Measurements from ENCODE around the gene RALA. TPM values are rescaled to one million over a fixed set of nuclear protein-coding genes. Genes with fewer than 3 reads are reported as not detected.

RALA gene
- 12.3 and 15.1 TPM in 2 replicates for total RNA-seq (2014; rRNA removed; shearing (Covaris generic))

GRCh38 chr7:39623047-39623731 lies at the start of gene RALA:
TSS of gene RALA (plus strand) at chr7:39623572. CDS start at chr7:39686668, 63,096 bp downstream.
- peak; percentile 95 for DNase-seq
- H3K36me3 ChIP-seq (replicated peaks; ENCODE audit: control insufficient read depth, insufficient read depth, low read length), result no peaks in the 10 kb centered on the region
- peak within 1 kb of the TSS; percentile 97 for H3K4me3 ChIP-seq (ENCODE audit: insufficient read depth, low read depth, low read length)
- H3K27me3 ChIP-seq (ENCODE audit: control insufficient read depth, insufficient read depth, low read length), result no peaks in the 10 kb centered on the region

DNA sequence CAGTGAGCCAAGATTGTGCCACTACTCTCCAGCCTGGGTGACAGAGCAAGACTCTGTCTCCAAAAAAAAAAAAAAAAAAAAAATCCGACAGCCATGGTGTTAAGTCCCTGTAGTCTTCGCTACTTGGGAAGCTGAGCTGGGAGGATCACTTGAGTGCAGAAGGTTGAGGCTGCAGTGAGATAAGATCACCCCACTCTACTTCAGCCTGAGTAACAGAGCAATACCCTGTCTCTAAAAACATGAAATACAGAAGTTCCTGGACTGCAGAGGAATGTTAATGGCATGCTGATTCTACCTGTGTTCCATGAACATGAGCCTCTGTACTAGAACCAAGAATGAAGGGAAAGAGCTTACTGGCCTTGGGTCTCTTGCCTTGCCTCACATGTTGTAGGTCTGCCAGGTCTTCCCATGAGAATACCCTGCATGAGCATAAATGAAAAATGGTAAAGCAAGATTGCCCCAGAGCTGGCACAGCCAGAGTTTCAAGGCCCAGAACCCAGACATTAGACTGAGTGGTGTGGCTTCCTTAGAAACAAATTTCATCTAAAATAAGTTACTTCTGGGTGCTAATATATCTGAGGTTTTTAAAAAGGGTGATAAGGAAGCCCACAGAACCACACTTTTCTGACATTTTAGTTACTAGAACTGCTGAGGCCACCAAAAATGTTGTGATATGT lies 48.6 kb upstream of the RALA start:
- Histone ChIP-seq H3K27me3 (ENCODE audit: control insufficient read depth, insufficient read depth, low read length) (no peaks in the 10 kb centered on the region), H3K4me3 (ENCODE audit: insufficient read depth, low read depth, low read length) (no peak overlapping the region), H3K36me3 (replicated peaks; ENCODE audit: control insufficient read depth, insufficient read depth, low read length) (no peaks in the 10 kb centered on the region; the same call in none of the 2 replicates)
- no peak for DNase-seq

- Histone ChIP-seq H3K4me3 (ENCODE audit: insufficient read depth, low read depth, low read length) (no peak overlapping the region), H3K27me3 (ENCODE audit: control insufficient read depth, insufficient read depth, low read length) (no peaks in the 10 kb centered on the region), H3K36me3 (replicated peaks; ENCODE audit: control insufficient read depth, insufficient read depth, low read length) (no peaks in the 10 kb centered on the region; the same call in 1 of the 2 replicates)
- no peak for DNase-seq
Measured at GRCh38 chr7:39577229-39577874, 46.0 kb upstream of the RALA start.

GRCh38 chr7:39580149-39580874 lies 43.1 kb upstream of the RALA start:
- Histone ChIP-seq H3K4me3 (ENCODE audit: insufficient read depth, low read depth, low read length) (no peak overlapping the region), H3K36me3 (replicated peaks; ENCODE audit: control insufficient read depth, insufficient read depth, low read length) (no peaks in the 10 kb centered on the region), H3K27me3 (ENCODE audit: control insufficient read depth, insufficient read depth, low read length) (no peaks in the 10 kb centered on the region)
- peak; percentile 83 for DNase-seq

GRCh38 chr7:39582536-39582935 lies 40.8 kb upstream of the RALA start:
- Histone ChIP-seq H3K36me3 (replicated peaks; ENCODE audit: control insufficient read depth, insufficient read depth, low read length) (no peaks in the 10 kb centered on the region), H3K27me3 (ENCODE audit: control insufficient read depth, insufficient read depth, low read length) (no peaks in the 10 kb centered on the region), H3K4me3 (ENCODE audit: insufficient read depth, low read depth, low read length) (no peak overlapping the region)
- DNase-seq, result no peak

DNA sequence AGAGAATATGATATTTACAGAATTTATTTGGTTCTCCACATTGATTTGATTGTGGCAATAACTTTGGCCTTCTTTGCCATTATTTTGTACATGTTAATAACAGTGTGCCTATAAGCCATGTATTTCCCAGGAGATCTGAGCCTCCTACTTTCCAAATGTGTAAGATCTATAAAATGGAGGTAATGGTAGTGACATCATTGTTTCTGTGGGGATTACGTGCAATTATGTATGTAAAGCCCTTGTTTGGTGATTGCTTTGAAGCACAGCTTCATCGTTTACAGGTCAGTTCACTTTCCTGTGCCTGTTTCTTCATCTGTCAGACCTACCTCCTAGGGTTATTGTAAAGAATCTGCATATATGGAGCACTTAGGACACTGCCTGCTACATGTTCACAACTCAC lies 39.8 kb upstream of the RALA start:
- Histone ChIP-seq H3K4me3 (ENCODE audit: insufficient read depth, low read depth, low read length) (no peak overlapping the region), H3K27me3 (ENCODE audit: control insufficient read depth, insufficient read depth, low read length) (no peaks in the 10 kb centered on the region), H3K36me3 (replicated peaks; ENCODE audit: control insufficient read depth, insufficient read depth, low read length) (no peaks in the 10 kb centered on the region)
- no peak for DNase-seq

DNA sequence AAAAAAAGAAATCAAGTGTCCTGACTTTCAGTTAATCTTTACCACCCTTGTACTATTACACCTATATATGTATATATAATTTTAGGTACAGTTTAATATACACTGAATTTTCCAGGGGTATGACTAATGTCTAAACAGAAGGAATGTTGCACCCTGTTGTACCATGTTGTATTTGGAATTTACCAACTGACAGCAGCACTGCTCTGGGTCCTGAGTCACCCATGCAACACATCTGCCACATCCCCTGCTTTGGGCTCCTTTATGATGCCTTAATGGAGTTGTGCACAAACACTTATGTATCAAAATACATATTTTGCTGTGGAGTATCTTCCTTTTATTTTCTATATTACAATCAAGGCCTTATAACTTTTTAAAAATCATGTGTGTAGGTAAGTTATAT lies 36.0 kb upstream of the RALA start:
- DNase-seq, result no peak
- no peaks in the 10 kb centered on the region for H3K27me3 ChIP-seq (ENCODE audit: control insufficient read depth, insufficient read depth, low read length)
- H3K36me3 ChIP-seq (replicated peaks; ENCODE audit: control insufficient read depth, insufficient read depth, low read length), result no peaks in the 10 kb centered on the region
- H3K4me3 ChIP-seq (ENCODE audit: insufficient read depth, low read depth, low read length), result no peak overlapping the region

DNA sequence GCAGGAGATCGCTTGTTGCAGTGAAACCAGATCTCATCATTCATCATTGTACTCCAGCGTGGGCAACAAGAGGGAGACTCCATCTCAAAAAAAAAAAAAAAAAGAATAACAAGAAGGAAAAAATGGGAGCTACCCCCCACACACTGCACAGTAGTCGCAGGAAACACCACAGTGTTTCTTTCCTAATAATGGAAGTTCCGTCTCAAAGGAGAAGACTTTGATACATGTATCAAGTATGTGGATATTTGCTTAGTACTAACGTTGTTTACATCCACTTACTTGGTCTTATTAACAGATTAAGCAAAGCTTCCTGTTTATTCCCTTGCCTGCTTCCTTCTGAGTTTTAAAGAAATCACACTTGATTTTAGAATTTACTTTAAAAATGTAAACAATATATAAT lies 35.0 kb upstream of the RALA start:
- DNase-seq, result no peak
- no peak overlapping the region for H3K4me3 ChIP-seq (ENCODE audit: insufficient read depth, low read depth, low read length)
- no peaks in the 10 kb centered on the region for H3K27me3 ChIP-seq (ENCODE audit: control insufficient read depth, insufficient read depth, low read length)
- H3K36me3 ChIP-seq (replicated peaks; ENCODE audit: control insufficient read depth, insufficient read depth, low read length), result no peaks in the 10 kb centered on the region

DNA sequence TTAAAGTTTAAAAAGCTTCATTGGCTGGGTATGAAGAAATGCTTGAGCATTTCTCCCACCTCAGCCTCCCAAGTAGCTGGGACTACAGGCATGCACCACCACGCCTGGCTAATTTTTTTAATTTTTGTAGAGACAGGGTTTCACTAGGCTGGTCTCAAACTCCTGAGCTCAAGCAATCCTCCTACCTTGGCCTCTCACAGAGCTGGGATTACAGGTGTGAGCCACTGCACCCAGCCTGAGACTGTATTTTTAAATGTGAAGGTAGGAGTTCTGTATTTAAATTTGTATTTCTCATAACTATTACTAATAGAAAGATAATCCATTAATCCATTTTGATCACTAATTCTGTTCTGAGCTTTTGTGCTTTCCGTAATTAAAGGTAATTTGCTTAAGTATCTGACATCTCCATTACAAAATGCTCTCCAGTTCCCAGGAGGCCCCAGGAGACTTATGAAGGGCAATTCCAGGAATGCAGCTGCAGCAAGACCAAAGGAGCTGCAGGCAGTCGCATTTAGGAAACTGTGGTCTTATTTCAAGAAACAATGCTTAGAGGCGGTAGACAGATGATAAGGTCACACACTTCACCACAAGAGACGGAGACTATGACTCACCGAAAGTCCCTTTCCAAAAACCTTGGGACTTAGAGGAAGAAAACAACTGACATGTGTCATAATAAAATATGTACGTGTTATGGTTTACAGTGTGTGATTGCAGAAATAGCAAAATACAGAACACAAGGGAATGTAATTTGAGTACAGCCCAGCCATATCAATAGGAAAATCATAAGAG lies 33.9 kb upstream of the RALA start:
- Histone ChIP-seq H3K4me3 (ENCODE audit: insufficient read depth, low read depth, low read length) (no peak overlapping the region), H3K27me3 (ENCODE audit: control insufficient read depth, insufficient read depth, low read length) (no peaks in the 10 kb centered on the region), H3K36me3 (replicated peaks; ENCODE audit: control insufficient read depth, insufficient read depth, low read length) (no peaks in the 10 kb centered on the region)
- peak; percentile 47 for DNase-seq

DNA sequence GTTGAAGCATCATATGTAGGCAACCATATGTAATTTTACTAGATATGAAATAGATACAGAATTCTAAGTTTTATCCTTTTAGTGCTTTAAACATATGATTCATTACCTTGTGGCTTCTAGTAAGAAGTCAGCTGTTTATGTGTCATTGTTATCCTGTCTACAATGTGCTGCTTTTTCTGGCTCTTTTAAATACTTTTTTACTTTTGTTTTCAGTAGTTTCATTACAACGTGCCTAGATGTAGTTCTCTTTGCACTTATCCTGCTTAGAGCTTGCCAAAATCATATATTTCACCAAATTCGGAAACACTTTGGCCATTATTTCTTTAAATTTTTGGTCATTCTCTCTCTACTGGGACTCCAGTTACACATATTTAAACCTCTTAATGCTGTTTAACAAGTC lies 30.8 kb upstream of the RALA start:
- Histone ChIP-seq H3K4me3 (ENCODE audit: insufficient read depth, low read depth, low read length) (no peak overlapping the region), H3K36me3 (replicated peaks; ENCODE audit: control insufficient read depth, insufficient read depth, low read length) (no peaks in the 10 kb centered on the region), H3K27me3 (ENCODE audit: control insufficient read depth, insufficient read depth, low read length) (no peaks in the 10 kb centered on the region)
- no peak for DNase-seq

DNA sequence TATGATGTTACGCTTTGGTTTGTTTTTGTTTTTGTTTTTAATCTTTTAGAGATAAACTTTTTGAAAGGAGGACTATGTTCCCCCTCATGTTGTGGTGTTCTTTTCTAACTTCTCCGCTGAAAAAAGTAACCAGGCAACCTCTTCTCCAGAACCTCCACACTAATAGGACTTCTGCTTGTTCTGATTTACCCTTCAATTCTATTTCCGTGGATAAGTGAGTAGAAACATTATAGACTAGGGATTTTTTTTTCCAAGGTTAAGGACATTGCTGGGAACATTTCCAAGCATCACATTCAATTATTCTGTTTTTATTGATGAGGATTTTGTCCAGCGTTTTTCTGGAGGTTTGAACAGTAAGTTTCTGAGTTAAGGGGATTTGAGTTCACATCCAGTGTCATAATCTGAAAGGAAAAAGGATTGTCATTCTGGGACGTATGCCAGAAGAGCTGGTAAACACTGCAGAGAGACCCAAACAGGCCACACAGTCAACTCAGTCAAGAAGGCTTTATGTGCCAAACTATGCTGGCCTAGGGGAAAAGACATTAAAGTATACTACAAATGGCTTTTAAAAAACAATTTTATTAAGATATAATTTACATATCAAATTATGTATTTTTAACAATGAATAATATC lies 28.3 kb upstream of the RALA start:
- H3K27me3 ChIP-seq (ENCODE audit: control insufficient read depth, insufficient read depth, low read length), result no peaks in the 10 kb centered on the region
- no peak overlapping the region for H3K4me3 ChIP-seq (ENCODE audit: insufficient read depth, low read depth, low read length)
- H3K36me3 ChIP-seq (replicated peaks; ENCODE audit: control insufficient read depth, insufficient read depth, low read length), result no peaks in the 10 kb centered on the region
- no peak for DNase-seq

GRCh38 chr7:39602351-39602750 lies 21.0 kb upstream of the RALA start:
- Histone ChIP-seq H3K4me3 (ENCODE audit: insufficient read depth, low read depth, low read length) (no peak overlapping the region), H3K36me3 (replicated peaks; ENCODE audit: control insufficient read depth, insufficient read depth, low read length) (no peaks in the 10 kb centered on the region), H3K27me3 (ENCODE audit: control insufficient read depth, insufficient read depth, low read length) (no peaks in the 10 kb centered on the region)
- DNase-seq, result no peak

- Histone ChIP-seq H3K4me3 (ENCODE audit: insufficient read depth, low read depth, low read length) (no peak overlapping the region), H3K36me3 (replicated peaks; ENCODE audit: control insufficient read depth, insufficient read depth, low read length) (no peaks in the 10 kb centered on the region), H3K27me3 (ENCODE audit: control insufficient read depth, insufficient read depth, low read length) (no peaks in the 10 kb centered on the region)
- DNase-seq, result no peak
Measured at GRCh38 chr7:39603924-39604323, 19.4 kb upstream of the RALA start.

DNA sequence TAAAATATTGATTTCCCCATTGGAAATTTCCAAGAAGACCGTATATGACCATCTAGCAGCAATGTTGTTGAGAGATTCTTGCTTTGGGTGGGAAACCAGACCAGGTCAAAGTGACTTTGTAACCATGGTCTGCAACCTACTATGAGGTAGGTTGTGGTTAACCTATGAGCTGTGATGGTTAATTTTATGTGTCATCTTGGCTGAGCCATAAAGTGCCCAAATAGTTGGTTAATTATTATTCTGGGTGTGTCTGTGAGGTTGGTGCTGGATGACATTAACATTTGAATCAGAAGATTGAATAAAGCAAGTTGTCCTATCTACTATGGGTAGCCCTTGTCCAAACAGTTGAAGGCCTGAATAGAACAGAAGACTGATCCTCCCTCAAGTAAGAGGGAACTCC lies 18.3 kb upstream of the RALA start:
- no peaks in the 10 kb centered on the region for H3K36me3 ChIP-seq (replicated peaks; ENCODE audit: control insufficient read depth, insufficient read depth, low read length)
- peaks cover 6% of the 10 kb centered on the region for H3K27me3 ChIP-seq (ENCODE audit: control insufficient read depth, insufficient read depth, low read length)
- DNase-seq, result no peak
- H3K4me3 ChIP-seq (ENCODE audit: insufficient read depth, low read depth, low read length), result no peak overlapping the region

Data from H7 (cell line).